HG02623 (cell line): ENCODE measurements around the gene NEURL4.

Source experiments
- ATAC-seq: cut with Tn5 transposase; IDR thresholded peaks from one replicate; pipeline ENCODE4 v1.9.1; 2021; ENCODE audit warnings: moderate library complexity; ENCODE audit not compliant: unreplicated experiment

Gene NEURL4

DNA sequence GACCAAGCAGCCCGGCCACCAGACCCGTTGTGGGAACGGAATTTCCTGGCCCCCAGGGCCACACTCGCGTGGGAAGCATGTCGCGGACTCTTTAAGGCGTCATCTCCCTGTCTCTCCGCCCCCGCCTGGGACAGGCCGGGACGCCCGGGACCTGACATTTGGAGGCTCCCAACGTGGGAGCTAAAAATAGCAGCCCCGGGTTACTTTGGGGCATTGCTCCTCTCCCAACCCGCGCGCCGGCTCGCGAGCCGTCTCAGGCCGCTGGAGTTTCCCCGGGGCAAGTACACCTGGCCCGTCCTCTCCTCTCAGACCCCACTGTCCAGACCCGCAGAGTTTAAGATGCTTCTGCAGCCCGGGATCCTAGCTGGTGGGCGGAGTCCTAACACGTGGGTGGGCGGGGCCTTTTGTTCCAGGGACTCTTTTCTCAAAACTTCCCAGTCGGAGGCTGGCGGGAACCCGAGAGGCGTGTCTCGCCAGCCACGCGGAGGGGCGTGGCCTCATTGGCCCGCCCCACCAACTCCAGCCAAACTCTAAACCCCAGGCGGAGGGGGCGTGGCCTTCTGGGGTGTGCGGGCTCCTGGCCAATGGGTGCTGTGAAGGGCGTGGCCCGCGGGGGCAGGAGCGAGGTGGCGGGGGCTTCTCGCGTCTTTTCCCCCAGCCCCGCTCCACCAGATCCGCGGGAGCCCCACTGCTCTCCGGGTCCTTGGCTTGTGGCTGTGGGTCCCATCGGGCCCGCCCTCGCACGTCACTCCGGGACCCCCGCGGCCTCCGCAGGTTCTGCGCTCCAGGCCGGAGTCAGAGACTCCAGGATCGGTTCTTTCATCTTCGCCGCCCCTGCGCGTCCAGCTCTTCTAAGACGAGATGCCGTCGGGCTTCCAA is 47.8 kb downstream of the NEURL4 start, which contains the start of gene SLC2A4:
Gene SLC2A4, plus strand, starts transcription at position 645 of the 879 bp plus-strand sequence. Its CDS starts 217 bp downstream, at position 862.
- ATAC-seq, result peak; percentile 38

DNA sequence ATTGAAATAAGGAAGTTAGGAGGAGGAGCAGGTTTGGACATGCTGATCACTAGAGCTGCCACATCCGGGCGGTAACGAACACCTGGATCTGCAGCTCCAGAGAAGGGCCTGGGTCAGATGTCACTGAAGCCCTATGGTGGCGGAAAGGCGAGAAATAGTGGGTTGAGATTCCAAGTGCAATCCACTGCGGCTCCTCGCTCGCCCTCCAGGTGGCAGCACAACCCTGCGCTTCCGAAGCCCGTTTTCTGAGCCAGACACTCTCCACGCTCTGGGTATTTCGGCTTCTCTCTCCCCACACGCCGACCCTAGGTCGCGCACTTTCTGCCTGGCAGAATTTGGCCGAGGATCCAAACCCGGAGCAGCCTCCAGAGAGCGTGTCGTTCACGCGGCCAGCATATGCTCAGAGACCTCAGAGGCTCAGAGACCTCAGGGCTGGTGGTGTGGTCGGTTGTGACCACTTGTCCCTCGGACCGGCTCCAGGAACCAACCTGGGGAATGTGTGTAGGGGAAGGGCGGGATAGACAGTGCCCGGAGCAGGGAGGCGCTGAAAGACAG is 48.5 kb downstream of the NEURL4 start:
- ATAC-seq, result peak; percentile 47

DNA sequence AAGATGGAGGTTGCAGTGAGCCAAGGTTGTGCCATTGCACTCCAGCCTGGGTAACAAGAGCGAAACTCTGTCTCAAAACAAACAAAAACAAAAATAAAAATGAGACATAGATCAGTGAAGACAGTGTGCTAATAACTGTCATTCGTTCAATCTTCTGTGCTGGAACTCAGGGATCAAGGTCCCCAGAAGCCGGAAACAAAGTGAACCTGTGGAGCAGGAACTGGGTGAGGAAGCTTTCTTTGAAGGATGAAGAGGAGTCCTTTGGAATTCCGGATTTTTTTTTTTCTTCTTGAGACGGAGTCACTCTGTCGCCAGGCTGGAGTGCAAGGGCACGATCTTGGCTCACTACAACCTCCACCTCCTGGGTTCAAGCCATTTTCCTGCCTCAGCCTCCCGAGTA is 49.7 kb downstream of the NEURL4 start:
- no peak for ATAC-seq

DNA sequence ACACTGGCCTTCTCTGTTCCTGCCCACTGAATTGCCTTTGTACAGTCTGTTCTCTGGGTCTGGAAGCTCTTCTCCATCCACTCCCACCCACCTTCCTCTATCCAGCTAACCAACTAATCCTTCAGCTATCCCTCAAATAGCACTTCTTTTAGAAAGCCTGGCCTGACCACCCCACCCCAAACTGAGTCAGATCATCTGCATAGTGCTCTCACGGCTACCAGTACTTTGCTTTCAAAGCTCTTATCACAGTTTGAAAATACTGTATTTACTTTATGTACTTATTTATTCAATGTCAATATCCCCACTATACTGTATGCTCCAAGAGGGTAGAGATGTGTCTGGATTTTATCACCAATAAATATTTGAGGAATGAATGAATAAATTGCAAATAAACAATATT is 62.4 kb downstream of the NEURL4 start:
- ATAC-seq, result no peak
